ENCODE measurements around the gene ARHGAP35.
A peak's percentile ranks its signal among the peaks of the same experiment; 100 is the strongest.
"Not testable (repeated sequence)": the region's sequence is repeated elsewhere in the genome, so short reads cannot be mapped to it uniquely, and the experiment has no call there.

ARHGAP35 gene

DNA sequence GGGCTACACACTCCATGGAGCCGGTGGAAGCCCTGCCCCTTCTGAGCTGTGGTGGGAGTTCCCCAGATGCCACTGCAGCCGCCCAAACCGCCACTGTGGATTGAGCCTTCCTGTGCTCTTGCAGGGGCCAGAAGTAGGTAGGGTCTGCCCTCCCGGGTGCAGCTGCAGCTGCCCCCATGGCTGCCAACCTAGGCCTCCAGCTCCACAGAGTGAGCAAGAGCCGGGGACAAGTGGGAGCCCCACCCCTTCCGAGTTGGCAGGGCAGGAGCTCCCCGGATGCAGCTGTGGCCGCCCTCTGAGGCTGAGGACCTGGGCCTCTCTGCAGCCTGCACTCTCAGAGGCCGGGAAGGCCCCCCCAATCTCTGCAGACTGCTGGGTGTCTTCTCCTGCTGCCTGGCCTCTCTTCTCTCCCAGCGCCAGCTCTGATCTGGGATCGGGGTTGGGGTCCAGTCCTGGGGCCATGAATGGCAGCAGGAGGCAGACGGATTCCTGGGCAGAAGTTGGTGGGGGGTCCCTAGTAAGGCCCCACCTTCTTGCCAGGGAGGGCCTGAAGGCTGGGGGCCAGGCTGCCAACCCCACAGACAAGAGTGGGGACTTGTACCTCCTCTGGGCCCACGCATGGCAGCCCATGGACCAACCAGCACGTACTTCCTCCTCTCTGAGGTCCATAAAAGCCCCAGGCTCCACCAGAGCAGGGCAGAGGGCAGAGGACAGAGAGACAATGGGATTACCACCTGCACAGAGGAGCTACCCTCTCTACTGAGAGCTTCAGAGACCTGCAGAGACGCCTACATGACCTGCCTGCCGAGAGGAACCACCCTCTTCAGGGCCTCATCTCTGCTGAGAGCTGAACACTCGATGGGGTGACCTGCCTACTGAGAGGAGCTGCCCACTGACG lies 39.0 kb upstream of the ARHGAP35 start:
- DNase-seq (ENCODE audit: low spot score): peak; percentile 56
- TF ChIP-seq, protein P1, sequence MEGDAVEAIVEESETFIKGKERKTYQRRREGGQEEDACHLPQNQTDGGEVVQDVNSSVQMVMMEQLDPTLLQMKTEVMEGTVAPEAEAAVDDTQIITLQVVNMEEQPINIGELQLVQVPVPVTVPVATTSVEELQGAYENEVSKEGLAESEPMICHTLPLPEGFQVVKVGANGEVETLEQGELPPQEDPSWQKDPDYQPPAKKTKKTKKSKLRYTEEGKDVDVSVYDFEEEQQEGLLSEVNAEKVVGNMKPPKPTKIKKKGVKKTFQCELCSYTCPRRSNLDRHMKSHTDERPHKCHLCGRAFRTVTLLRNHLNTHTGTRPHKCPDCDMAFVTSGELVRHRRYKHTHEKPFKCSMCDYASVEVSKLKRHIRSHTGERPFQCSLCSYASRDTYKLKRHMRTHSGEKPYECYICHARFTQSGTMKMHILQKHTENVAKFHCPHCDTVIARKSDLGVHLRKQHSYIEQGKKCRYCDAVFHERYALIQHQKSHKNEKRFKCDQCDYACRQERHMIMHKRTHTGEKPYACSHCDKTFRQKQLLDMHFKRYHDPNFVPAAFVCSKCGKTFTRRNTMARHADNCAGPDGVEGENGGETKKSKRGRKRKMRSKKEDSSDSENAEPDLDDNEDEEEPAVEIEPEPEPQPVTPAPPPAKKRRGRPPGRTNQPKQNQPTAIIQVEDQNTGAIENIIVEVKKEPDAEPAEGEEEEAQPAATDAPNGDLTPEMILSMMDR (IDR thresholded peaks at IDR 0.05; ENCODE audit: extremely low read depth, insufficient read depth, missing control alignments): no peak
- in situ Hi-C loops (cut with MboI; ENCODE audit: low pct_unique_long_range_greater_than_20kb, low sequenced_read_pairs, unreplicated experiment): no loop called here

GRCh38 chr19:46822410-46822787 lies 38.4 kb upstream of the ARHGAP35 start:
- in situ Hi-C loops (cut with MboI; ENCODE audit: low pct_unique_long_range_greater_than_20kb, low sequenced_read_pairs, unreplicated experiment); DNase-seq (ENCODE audit: low spot score): not testable (repeated sequence)

- no peak for DNase-seq (ENCODE audit: low spot score)
- in situ Hi-C loops (cut with MboI; ENCODE audit: low pct_unique_long_range_greater_than_20kb, low sequenced_read_pairs, unreplicated experiment): no loop called here
- TF ChIP-seq, protein P1 (IDR thresholded peaks at IDR 0.05; ENCODE audit: extremely low read depth, insufficient read depth, missing control alignments): no peak
Measured at GRCh38 chr19:46823049-46823448, 37.7 kb upstream of the ARHGAP35 start.

GRCh38 chr19:46824890-46825730 lies 35.7 kb upstream of the ARHGAP35 start:
- in situ Hi-C loops (cut with MboI; ENCODE audit: low pct_unique_long_range_greater_than_20kb, low sequenced_read_pairs, unreplicated experiment): no loop called here
- no peak for DNase-seq (ENCODE audit: low spot score)
- TF ChIP-seq, protein P1 (IDR thresholded peaks at IDR 0.05; ENCODE audit: extremely low read depth, insufficient read depth, missing control alignments): peak; percentile 17

DNA sequence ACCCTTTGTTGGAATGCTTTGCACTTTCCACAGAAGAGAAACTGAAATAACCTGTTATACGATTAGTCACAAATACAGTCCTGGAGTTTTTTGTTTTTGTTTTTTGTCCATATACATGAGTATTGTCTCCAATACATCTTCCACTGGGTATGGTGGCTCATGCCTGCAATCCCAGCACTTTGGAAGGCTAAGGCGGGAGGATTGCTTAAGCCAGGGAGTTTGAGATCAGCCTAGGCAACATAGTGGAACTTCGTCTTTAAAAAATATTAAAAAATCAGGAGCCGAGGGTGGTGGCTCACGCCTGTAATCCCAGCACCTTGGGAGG lies 35.1 kb upstream of the ARHGAP35 start:
- DNase-seq (ENCODE audit: low spot score): no peak
- TF ChIP-seq, protein P1 (IDR thresholded peaks at IDR 0.05; ENCODE audit: extremely low read depth, insufficient read depth, missing control alignments): no peak
- in situ Hi-C loops (cut with MboI; ENCODE audit: low pct_unique_long_range_greater_than_20kb, low sequenced_read_pairs, unreplicated experiment): no loop called here

GRCh38 chr19:46828484-46828883 lies 32.3 kb upstream of the ARHGAP35 start:
- in situ Hi-C loops (cut with MboI; ENCODE audit: low pct_unique_long_range_greater_than_20kb, low sequenced_read_pairs, unreplicated experiment): no loop called here
- no peak for DNase-seq (ENCODE audit: low spot score)
- TF ChIP-seq, protein P1 (IDR thresholded peaks at IDR 0.05; ENCODE audit: extremely low read depth, insufficient read depth, missing control alignments): no peak

- in situ Hi-C loops (cut with MboI; ENCODE audit: low pct_unique_long_range_greater_than_20kb, low sequenced_read_pairs, unreplicated experiment): no loop called here
- TF ChIP-seq, protein P1 (IDR thresholded peaks at IDR 0.05; ENCODE audit: extremely low read depth, insufficient read depth, missing control alignments): no peak
- no peak for DNase-seq (ENCODE audit: low spot score)
Measured at GRCh38 chr19:46830864-46831263, 29.9 kb upstream of the ARHGAP35 start.

Data from GM13977 (cell line).